ENCODE results near the gene CACNG3.
"Not testable (repeated sequence)": the region's sequence is repeated elsewhere in the genome, so short reads cannot be mapped to it uniquely, and the experiment has no call there.

The CACNG3 gene

GRCh38 chr16:24273508-24274182, 17.5 kb downstream of the CACNG3 start:
- DNase-seq (ENCODE audit: low read depth, low spot score) = no peak
- no peak overlapping the region for H3K27ac ChIP-seq

GRCh38 chr16:24275413-24275812, 19.3 kb downstream of the CACNG3 start:
- H3K27ac ChIP-seq = no peak overlapping the region
- no peak for DNase-seq (ENCODE audit: low read depth, low spot score)

- no peak for DNase-seq (ENCODE audit: low read depth, low spot score)
- H3K27ac ChIP-seq = no peak overlapping the region
These were observed 23.9 kb downstream of the CACNG3 start for GRCh38 chr16:24279982-24280515.

- no peak overlapping the region for H3K27ac ChIP-seq
- no peak for DNase-seq (ENCODE audit: low read depth, low spot score)
These were observed 25.3 kb downstream of the CACNG3 start for GRCh38 chr16:24281466-24281865.

GRCh38 chr16:24282141-24282540, 26.0 kb downstream of the CACNG3 start:
- no peak for DNase-seq (ENCODE audit: low read depth, low spot score)
- no peak overlapping the region for H3K27ac ChIP-seq

GRCh38 chr16:24286741-24287405, 30.7 kb downstream of the CACNG3 start:
- DNase-seq (ENCODE audit: low read depth, low spot score) = no peak
- no peak overlapping the region for H3K27ac ChIP-seq

GRCh38 chr16:24288516-24288915, 32.4 kb downstream of the CACNG3 start:
- no peak for DNase-seq (ENCODE audit: low read depth, low spot score)
- H3K27ac ChIP-seq = no peak overlapping the region

GRCh38 chr16:24289166-24289700, 33.1 kb downstream of the CACNG3 start:
- DNase-seq (ENCODE audit: low read depth, low spot score) = no peak
- H3K27ac ChIP-seq = no peak overlapping the region

GRCh38 chr16:24291932-24292331, 35.8 kb downstream of the CACNG3 start:
- H3K27ac ChIP-seq = no peak overlapping the region
- DNase-seq (ENCODE audit: low read depth, low spot score) = no peak

GRCh38 chr16:24294131-24294530, 38.0 kb downstream of the CACNG3 start:
- no peak for DNase-seq (ENCODE audit: low read depth, low spot score)
- no peak overlapping the region for H3K27ac ChIP-seq

- H3K27ac ChIP-seq = no peak overlapping the region
These were observed 41.2 kb downstream of the CACNG3 start for GRCh38 chr16:24297375-24297774.

GRCh38 chr16:24298548-24299167, 42.5 kb downstream of the CACNG3 start:
- DNase-seq (ENCODE audit: low read depth, low spot score) = no peak
- no peak overlapping the region for H3K27ac ChIP-seq

More at GRCh38 chr16:24297375-24297774, 41.2 kb downstream of the CACNG3 start:
- no peak for DNase-seq (ENCODE audit: low read depth, low spot score)

- DNase-seq (ENCODE audit: low read depth, low spot score); H3K27ac ChIP-seq: not testable (repeated sequence)
These were observed 44.6 kb downstream of the CACNG3 start for GRCh38 chr16:24300750-24301149.

GRCh38 chr16:24302636-24303035, 46.5 kb downstream of the CACNG3 start:
- H3K27ac ChIP-seq = no peak overlapping the region

GRCh38 chr16:24308200-24308599, 52.1 kb downstream of the CACNG3 start:
- DNase-seq (ENCODE audit: low read depth, low spot score) = no peak
- H3K27ac ChIP-seq = no peak overlapping the region

More at GRCh38 chr16:24302636-24303035, 46.5 kb downstream of the CACNG3 start:
- DNase-seq (ENCODE audit: low read depth, low spot score) = no peak

- peak; percentile 12 for DNase-seq (ENCODE audit: low read depth, low spot score)
- no peak overlapping the region for H3K27ac ChIP-seq
These were observed 53.4 kb downstream of the CACNG3 start for GRCh38 chr16:24309258-24310142.

GRCh38 chr16:24315343-24315742, 59.2 kb downstream of the CACNG3 start:
- no peak for DNase-seq (ENCODE audit: low read depth, low spot score)

GRCh38 chr16:24318680-24319079, 62.5 kb downstream of the CACNG3 start:
- H3K27ac ChIP-seq = no peak overlapping the region
- no peak for DNase-seq (ENCODE audit: low read depth, low spot score)

More at GRCh38 chr16:24315343-24315742, 59.2 kb downstream of the CACNG3 start:
- H3K27ac ChIP-seq = no peak overlapping the region

- no peak overlapping the region for H3K27ac ChIP-seq
- DNase-seq (ENCODE audit: low read depth, low spot score) = no peak
These were observed 63.1 kb downstream of the CACNG3 start for GRCh38 chr16:24319126-24319814.
